ENCODE data around the gene MYRF.

The MYRF gene

DNA sequence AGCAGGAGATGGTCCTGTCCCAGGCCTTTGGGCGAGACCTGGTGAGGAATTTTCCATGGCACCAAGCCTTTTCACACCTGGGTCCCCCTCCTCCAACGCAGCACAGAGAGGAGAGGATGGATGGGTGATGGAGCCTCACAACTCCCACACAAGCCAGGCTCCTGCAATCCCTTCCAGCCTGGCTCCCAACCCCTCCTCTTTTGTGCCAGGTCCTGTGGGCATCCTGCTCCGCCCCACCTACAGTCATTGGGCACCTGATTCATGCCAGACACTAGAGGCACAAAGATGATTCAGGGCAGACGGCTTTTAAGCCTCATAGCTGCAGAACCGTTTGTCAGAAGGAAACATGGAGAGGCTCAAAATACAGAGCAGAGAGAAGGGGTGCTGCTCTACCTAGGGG lies 16.1 kb upstream of the MYRF start:
- no peaks in the 10 kb centered on the region for H3F3A ChIP-seq (ENCODE audit: control insufficient read depth, insufficient read depth)
- no peak overlapping the region for H3K4me2 ChIP-seq (ENCODE audit: low read length)
- H3K4me3 ChIP-seq (ENCODE audit: low read length): no peak overlapping the region
- H3K27me3 ChIP-seq (ENCODE audit: control insufficient read depth, low read length): peaks cover 4% of the 10 kb centered on the region; the same call in 1 of the 2 replicates
- H4K20me1 ChIP-seq (ENCODE audit: control insufficient read depth, insufficient read depth, low read depth, low read length): no peaks in the 10 kb centered on the region
- no peaks in the 10 kb centered on the region for H3K9me3 ChIP-seq (ENCODE audit: control insufficient read depth, insufficient read depth, low read length)
- H3K36me3 ChIP-seq (ENCODE audit: control insufficient read depth, low read length): no peaks in the 10 kb centered on the region
- no peak overlapping the region for H3K27ac ChIP-seq (ENCODE audit: low read depth, low read length)
- TF ChIP-seq EZH2phosphoT487 (IDR thresholded peaks at IDR 0.05; ENCODE audit: borderline replicate concordance, low read length): no peak
- TF ChIP-seq, protein P1, sequence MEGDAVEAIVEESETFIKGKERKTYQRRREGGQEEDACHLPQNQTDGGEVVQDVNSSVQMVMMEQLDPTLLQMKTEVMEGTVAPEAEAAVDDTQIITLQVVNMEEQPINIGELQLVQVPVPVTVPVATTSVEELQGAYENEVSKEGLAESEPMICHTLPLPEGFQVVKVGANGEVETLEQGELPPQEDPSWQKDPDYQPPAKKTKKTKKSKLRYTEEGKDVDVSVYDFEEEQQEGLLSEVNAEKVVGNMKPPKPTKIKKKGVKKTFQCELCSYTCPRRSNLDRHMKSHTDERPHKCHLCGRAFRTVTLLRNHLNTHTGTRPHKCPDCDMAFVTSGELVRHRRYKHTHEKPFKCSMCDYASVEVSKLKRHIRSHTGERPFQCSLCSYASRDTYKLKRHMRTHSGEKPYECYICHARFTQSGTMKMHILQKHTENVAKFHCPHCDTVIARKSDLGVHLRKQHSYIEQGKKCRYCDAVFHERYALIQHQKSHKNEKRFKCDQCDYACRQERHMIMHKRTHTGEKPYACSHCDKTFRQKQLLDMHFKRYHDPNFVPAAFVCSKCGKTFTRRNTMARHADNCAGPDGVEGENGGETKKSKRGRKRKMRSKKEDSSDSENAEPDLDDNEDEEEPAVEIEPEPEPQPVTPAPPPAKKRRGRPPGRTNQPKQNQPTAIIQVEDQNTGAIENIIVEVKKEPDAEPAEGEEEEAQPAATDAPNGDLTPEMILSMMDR (IDR thresholded peaks at IDR 0.05; ENCODE audit: low read depth, low read length, poor library complexity, severe bottlenecking): no peak
- no peaks in the 10 kb centered on the region for H3K4me1 ChIP-seq (ENCODE audit: control insufficient read depth, low read length)
- no peaks in the 10 kb centered on the region for H3K79me2 ChIP-seq (ENCODE audit: control insufficient read depth, low read length)
- no peaks in the 10 kb centered on the region for H3K9me2 ChIP-seq (replicated peaks; ENCODE audit: control insufficient read depth, low read length)

DNA sequence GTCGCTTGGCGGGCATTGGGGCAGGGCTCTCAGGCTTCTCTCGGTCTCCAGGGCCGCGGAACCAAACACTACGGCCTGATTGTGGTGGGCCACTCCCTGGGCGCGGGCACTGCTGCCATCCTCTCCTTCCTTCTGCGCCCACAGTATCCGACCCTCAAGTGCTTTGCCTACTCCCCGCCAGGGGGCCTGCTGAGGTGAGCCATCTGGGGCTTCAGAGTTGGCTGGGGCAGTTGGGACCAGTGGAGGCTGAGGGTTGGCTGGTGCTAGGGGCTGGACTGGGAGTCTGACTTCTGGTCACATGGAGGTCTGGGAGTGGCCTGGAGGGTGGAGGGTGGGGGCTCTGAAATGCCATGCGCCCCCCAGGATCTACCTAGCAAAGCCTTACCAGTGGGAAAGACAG lies 15.3 kb upstream of the MYRF start:
- no peaks in the 10 kb centered on the region for H3K36me3 ChIP-seq (ENCODE audit: control insufficient read depth, low read length)
- TF ChIP-seq, protein P1 (IDR thresholded peaks at IDR 0.05; ENCODE audit: low read depth, low read length, poor library complexity, severe bottlenecking): peak; percentile 70
- no peak for TF ChIP-seq EZH2phosphoT487 (IDR thresholded peaks at IDR 0.05; ENCODE audit: borderline replicate concordance, low read length)
- no peaks in the 10 kb centered on the region for H4K20me1 ChIP-seq (ENCODE audit: control insufficient read depth, insufficient read depth, low read depth, low read length)
- H3F3A ChIP-seq (ENCODE audit: control insufficient read depth, insufficient read depth): no peaks in the 10 kb centered on the region
- H3K4me1 ChIP-seq (ENCODE audit: control insufficient read depth, low read length): no peaks in the 10 kb centered on the region
- no peak overlapping the region for H3K27ac ChIP-seq (ENCODE audit: low read depth, low read length)
- H3K9me2 ChIP-seq (replicated peaks; ENCODE audit: control insufficient read depth, low read length): no peaks in the 10 kb centered on the region
- no peaks in the 10 kb centered on the region for H3K79me2 ChIP-seq (ENCODE audit: control insufficient read depth, low read length)
- H3K4me3 ChIP-seq (ENCODE audit: low read length): no peak overlapping the region
- no peaks in the 10 kb centered on the region for H3K9me3 ChIP-seq (ENCODE audit: control insufficient read depth, insufficient read depth, low read length)
- H3K4me2 ChIP-seq (ENCODE audit: low read length): no peak overlapping the region
- H3K27me3 ChIP-seq (ENCODE audit: control insufficient read depth, low read length): peaks cover 4% of the 10 kb centered on the region; the same call in 1 of the 2 replicates

- no peak overlapping the region for H3K4me3 ChIP-seq (ENCODE audit: low read length)
- no peaks in the 10 kb centered on the region for H4K20me1 ChIP-seq (ENCODE audit: control insufficient read depth, insufficient read depth, low read depth, low read length)
- H3F3A ChIP-seq (ENCODE audit: control insufficient read depth, insufficient read depth): no peaks in the 10 kb centered on the region
- no peaks in the 10 kb centered on the region for H3K79me2 ChIP-seq (ENCODE audit: control insufficient read depth, low read length)
- H3K27me3 ChIP-seq (ENCODE audit: control insufficient read depth, low read length): peaks cover 4% of the 10 kb centered on the region; the same call in 1 of the 2 replicates
- H3K27ac ChIP-seq (ENCODE audit: low read depth, low read length): no peak overlapping the region
- no peaks in the 10 kb centered on the region for H3K36me3 ChIP-seq (ENCODE audit: control insufficient read depth, low read length)
- no peaks in the 10 kb centered on the region for H3K9me2 ChIP-seq (replicated peaks; ENCODE audit: control insufficient read depth, low read length)
- no peaks in the 10 kb centered on the region for H3K4me1 ChIP-seq (ENCODE audit: control insufficient read depth, low read length)
- H3K9me3 ChIP-seq (ENCODE audit: control insufficient read depth, insufficient read depth, low read length): no peaks in the 10 kb centered on the region
- no peak for TF ChIP-seq EZH2phosphoT487 (IDR thresholded peaks at IDR 0.05; ENCODE audit: borderline replicate concordance, low read length)
- TF ChIP-seq, protein P1 (IDR thresholded peaks at IDR 0.05; ENCODE audit: low read depth, low read length, poor library complexity, severe bottlenecking): no peak
- H3K4me2 ChIP-seq (ENCODE audit: low read length): no peak overlapping the region
Measured at GRCh38 chr11:61737636-61738386, 14.6 kb upstream of the MYRF start.
